RWPE2 (cell line): ENCODE results near the gene ANO1.

Experiments used
- ATAC-seq: fragments of 200-7000 bp; cut with Tn5 transposase; 3 replicates; pipeline ENCODE4 v1.9.1; 2021; ENCODE audit warnings: low read depth
- DNase-seq: peaks from one replicate; pipeline ENCODE4 v3.0.0-alpha.2; 2020; ENCODE audit warnings: low spot score
- H3K27ac ChIP-seq: fragments of 450-650 bp; 2 replicates; pipeline ENCODE4 v1.5.1; 2017; ENCODE audit warnings: mild to moderate bottlenecking; ENCODE audit not compliant: poor library complexity, severe bottlenecking
- H3K27me3 ChIP-seq: fragments of 250-450 bp; sonication (Bioruptor Pico); 2 replicates; pipeline ENCODE4 v1.5.1; 2021; ENCODE audit warnings: mild to moderate bottlenecking, moderate library complexity; ENCODE audit not compliant: insufficient read depth, poor library complexity, severe bottlenecking
- H3K36me3 ChIP-seq: fragments of 250-450 bp; sonication (Bioruptor Pico); 2 replicates; pipeline ENCODE4 v1.5.1; 2020; ENCODE audit warnings: low read depth, mild to moderate bottlenecking, moderate library complexity
- H3K4me1 ChIP-seq: fragments of 250-450 bp; sonication (Bioruptor Pico); 2 replicates; pipeline ENCODE4 v1.5.1; 2021; ENCODE audit warnings: mild to moderate bottlenecking, moderate library complexity; ENCODE audit not compliant: insufficient read depth, poor library complexity, severe bottlenecking
- H3K4me3 ChIP-seq: fragments of 250-450 bp; sonication (Bioruptor Pico); 2 replicates; pipeline ENCODE4 v1.5.1; 2021; ENCODE audit warnings: mild to moderate bottlenecking, moderate library complexity; ENCODE audit not compliant: severe bottlenecking
- H3K9me3 ChIP-seq: fragments of 250-450 bp; sonication (Bioruptor Pico); 2 replicates; pipeline ENCODE4 v1.5.1; 2021; ENCODE audit warnings: mild to moderate bottlenecking, moderate library complexity; ENCODE audit not compliant: severe bottlenecking
- CTCF ChIP-seq: fragments of 450-650 bp; IDR thresholded peaks from one replicate; pipeline ENCODE4 v1.5.1; 2017; ENCODE audit warnings: mild to moderate bottlenecking, moderate library complexity; ENCODE audit not compliant: poor library complexity, severe bottlenecking

Gene ANO1

GRCh38 chr11:70155386-70155785 is 77.3 kb downstream of the ANO1 start:
- no peak overlapping the region for H3K4me3 ChIP-seq
- ATAC-seq: no peak

GRCh38 chr11:70156291-70157037 is 78.3 kb downstream of the ANO1 start:
- Histone ChIP-seq H3K27me3 (no peaks in the 10 kb centered on the region), H3K4me1 (peaks cover 22% of the 10 kb centered on the region), H3K9me3 (no peaks in the 10 kb centered on the region), H3K36me3 (no peaks in the 10 kb centered on the region), H3K27ac (no peak overlapping the region), H3K4me3 (no peak overlapping the region)
- TF ChIP-seq CTCF: no peak
- ATAC-seq: no peak
- DNase-seq: no peak

More at GRCh38 chr11:70155386-70155785, 77.3 kb downstream of the ANO1 start:
- no peaks in the 10 kb centered on the region for H3K27me3 ChIP-seq
- no peaks in the 10 kb centered on the region for H3K36me3 ChIP-seq
- no peak for DNase-seq
- H3K27ac ChIP-seq: no peak overlapping the region
- peaks cover 18% of the 10 kb centered on the region for H3K4me1 ChIP-seq
- no peaks in the 10 kb centered on the region for H3K9me3 ChIP-seq
- TF ChIP-seq CTCF: no peak

- ATAC-seq (no peak), DNase-seq (no peak)
- Histone ChIP-seq H3K9me3 (no peaks in the 10 kb centered on the region), H3K4me1 (peaks cover 22% of the 10 kb centered on the region), H3K4me3 (no peak overlapping the region), H3K27ac (no peak overlapping the region), H3K36me3 (no peaks in the 10 kb centered on the region), H3K27me3 (no peaks in the 10 kb centered on the region)
- TF ChIP-seq CTCF: peak; percentile 5
Observed at GRCh38 chr11:70158201-70158600, 80.1 kb downstream of the ANO1 start.

- Histone ChIP-seq H3K36me3 (no peaks in the 10 kb centered on the region), H3K9me3 (no peaks in the 10 kb centered on the region), H3K4me3 (no peak overlapping the region), H3K4me1 (peaks cover 22% of the 10 kb centered on the region), H3K27me3 (no peaks in the 10 kb centered on the region), H3K27ac (peak overlapping the region; percentile 45)
- ATAC-seq (no peak), DNase-seq (no peak)
- TF ChIP-seq CTCF: no peak
Observed at GRCh38 chr11:70158757-70159389, 80.8 kb downstream of the ANO1 start.
